GM21619 (cell line): ENCODE data around the gene CTDNEP1.

ENCODE experiments used
- ATAC-seq: cut with Tn5 transposase; IDR thresholded peaks from one replicate; pipeline ENCODE4 v1.9.1; 2021; ENCODE audit not compliant: unreplicated experiment

The CTDNEP1 gene

GRCh38 chr17:7216242-7217112 lies 35.1 kb downstream of the CTDNEP1 start:
- no peak for ATAC-seq

GRCh38 chr17:7215652-7216180 lies 35.8 kb downstream of the CTDNEP1 start:
- ATAC-seq, result no peak

DNA sequence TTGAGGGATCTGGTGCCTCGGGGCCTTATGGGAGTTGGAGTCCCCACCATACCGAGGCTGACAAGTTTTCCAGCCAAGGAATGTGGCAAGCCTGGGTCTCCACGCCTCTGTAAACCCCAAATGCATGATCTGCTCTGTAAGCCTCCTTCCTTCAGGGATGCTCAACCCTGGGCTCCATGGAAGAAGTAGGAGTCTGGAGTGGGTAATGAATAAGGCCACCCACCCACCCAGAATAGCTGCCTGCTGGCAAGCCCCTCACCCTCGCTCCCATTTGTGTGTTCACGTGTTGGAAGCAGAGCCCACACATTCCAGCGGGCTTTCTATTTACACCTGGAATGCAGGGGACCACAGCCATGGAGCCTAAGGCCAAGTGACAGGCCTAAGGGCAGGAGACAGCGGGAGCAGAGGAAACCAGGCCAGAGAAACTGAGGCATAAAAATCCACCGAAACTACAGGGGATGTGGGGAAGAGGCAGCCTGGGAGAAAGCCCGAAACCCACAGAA lies 36.3 kb downstream of the CTDNEP1 start:
- no peak for ATAC-seq

GRCh38 chr17:7214300-7215135 lies 37.0 kb downstream of the CTDNEP1 start:
- peak; percentile 73 for ATAC-seq

GRCh38 chr17:7213895-7214299 lies 37.6 kb downstream of the CTDNEP1 start:
- no peak for ATAC-seq

GRCh38 chr17:7211491-7212273 lies 39.9 kb downstream of the CTDNEP1 start:
- ATAC-seq, result no peak

- ATAC-seq, result no peak
These were observed 42.6 kb downstream of the CTDNEP1 start for GRCh38 chr17:7208754-7209460.

DNA sequence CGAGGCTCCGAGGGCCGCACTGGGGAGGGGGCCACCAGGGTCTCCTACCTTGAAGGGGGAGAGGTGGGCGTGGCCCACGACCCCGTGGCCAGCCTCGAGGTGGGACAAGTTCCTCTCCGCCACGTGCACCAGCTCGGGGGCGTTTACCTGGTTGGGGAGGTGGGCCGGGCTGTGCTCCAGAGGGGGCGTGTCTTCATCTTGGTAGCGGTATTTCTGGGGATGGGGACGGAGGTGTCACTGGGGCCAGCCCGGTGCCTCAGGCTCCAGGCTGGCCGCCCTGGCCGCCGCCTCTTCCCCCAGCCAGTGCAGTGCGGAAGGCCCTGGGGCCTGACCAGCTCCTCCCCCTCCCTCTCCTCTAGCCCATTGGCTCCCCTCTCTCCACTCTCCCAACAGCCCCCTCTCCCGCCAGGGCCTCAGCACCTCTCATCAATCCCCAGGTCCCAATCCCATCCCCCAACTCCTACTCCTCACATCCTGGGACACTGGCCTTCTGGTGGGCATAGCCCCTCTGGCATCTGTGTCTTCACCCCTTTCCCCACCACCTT lies 43.4 kb downstream of the CTDNEP1 start:
- no peak for ATAC-seq

DNA sequence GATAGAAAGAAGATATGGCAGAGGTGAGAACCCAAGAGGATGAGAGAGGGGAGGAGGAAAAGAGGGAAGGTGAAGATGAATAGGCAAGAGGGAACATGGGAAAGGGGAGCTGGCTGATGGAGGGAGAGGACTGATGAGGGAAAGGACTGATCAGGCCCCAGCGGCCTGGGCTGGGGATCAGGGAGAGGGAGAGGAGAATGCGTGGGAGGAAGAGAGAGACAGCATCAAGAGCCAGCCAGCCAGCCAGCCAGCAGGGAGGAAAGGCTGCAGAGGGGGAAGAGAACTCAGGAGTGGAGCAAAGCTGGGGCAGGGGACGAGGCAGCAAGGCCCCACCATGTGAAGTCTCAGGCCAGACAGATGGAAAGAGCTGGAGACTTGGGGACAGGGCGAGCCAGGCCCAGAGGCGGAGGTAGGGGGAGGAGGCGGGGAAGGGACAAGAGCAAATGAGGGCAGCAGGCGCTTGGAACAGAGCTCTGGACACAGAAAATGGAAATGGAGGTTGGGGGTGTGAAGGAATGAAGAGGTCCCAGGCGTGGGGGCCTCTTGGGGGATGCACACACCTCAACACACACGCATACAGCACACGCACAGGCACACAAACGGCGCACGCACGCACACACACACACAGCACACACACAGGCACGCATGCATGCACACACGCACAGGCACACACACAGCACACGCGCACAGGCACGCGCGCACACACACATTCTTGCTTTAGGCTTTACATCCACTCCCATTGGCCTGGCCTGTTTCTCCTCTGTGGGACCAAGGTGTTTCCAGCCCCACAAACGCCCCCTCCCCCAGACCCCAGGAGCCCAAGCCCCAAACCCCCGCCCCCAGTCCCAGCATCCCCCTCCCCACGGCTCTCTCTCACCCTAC lies 44.2 kb downstream of the CTDNEP1 start:
- ATAC-seq, result no peak

DNA sequence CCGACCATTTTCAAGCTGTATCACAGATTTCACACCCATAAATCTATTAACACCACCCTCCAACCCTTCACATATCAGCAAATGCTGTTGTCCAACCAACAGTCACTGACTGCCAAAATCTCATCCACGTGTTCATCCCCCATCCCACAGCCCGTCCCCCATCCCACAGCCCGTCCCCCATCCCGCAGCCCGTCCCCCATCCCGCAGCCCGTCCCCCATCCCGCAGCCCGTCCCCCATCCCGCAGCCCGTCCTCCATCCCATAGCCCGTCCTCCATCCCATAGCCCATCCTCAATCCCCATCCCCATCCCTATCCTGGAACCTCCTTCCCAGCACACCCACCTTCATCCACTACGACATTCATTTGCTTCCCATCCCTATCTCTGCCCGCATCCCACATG lies 46.0 kb downstream of the CTDNEP1 start:
- no peak for ATAC-seq

GRCh38 chr17:7204828-7205461 lies 46.6 kb downstream of the CTDNEP1 start:
- ATAC-seq, result peak; percentile 87

DNA sequence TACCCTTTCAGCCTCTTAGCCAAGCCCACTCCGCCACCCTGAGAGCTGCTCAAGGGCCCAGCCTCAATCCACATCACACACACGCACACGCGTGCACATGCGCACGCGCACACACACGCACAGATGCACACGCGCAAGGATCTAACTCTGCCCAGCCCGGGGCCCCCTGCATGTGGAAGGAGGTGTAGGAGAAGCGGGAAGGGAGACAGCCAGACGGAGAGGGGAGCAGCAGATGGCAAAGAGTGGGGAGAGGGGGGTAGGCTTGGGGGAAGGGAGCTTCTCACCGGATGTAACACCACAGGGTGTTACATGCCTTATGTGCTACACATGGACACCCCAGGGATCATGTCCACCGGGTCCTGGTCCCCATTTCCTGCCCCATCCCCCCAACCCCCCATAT lies 47.2 kb downstream of the CTDNEP1 start:
- no peak for ATAC-seq

GRCh38 chr17:7203391-7203790 lies 48.1 kb downstream of the CTDNEP1 start:
- no peak for ATAC-seq

DNA sequence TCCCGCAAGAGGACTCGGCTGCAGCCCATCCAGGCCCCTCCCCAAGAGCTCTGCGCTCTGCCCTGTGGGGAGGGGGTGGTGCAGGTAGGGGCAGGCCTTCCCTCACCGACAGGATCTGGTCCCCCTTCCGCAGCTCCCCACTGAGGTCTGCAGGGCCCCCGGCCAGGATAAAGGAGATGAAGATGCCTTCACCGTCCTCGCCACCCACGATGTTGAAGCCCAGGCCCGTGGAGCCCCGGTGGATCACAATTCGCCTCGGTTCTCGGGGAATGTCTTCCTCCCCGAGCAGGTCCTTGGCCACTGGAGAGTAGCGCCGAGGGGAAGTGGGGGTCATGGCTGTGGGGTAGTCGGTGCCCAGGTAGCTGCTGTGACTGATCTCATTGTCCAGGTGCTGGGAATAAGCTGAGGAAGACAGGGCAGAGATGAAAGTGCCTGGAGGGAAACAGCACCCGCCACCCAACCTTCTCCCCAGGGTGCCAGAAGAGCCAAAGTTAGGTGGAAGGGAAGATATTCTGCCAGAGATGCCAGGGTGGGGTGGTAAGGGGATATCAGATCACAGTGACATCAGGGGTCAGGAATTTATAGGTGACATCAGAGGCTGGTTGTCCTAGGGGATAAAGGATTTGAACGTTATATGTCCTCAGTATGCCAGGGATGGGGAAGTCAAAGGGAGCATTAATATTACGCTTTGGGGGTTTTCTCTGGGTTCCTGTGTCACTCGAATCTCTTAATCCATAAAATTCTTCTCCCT lies 54.7 kb downstream of the CTDNEP1 start:
- no peak for ATAC-seq

- ATAC-seq, result no peak
These were observed 55.6 kb downstream of the CTDNEP1 start for GRCh38 chr17:7195971-7196370.
